Activated naive CD8-positive, alpha-beta T cell treated with anti-CD3 and anti-CD28 coated beads for 36 hours (primary cell): ENCODE results near the gene RTL1. TPM values are rescaled to one million over a fixed set of nuclear protein-coding genes. Genes with fewer than 3 reads are reported as not detected.

ENCODE experiments used
- DNase-seq: peaks from one replicate; pipeline ENCODE4 v3.0.0; 2021
- H3K27ac Mint-ChIP-seq: one replicate; pipeline ENCODE4 v1.8.0; 2022; ENCODE audit warnings: mild to moderate bottlenecking, moderate library complexity, mixed read lengths
- H3K27me3 Mint-ChIP-seq: one replicate; pipeline ENCODE4 v1.8.0; 2022; ENCODE audit warnings: mild to moderate bottlenecking, mixed read lengths
- H3K36me3 Mint-ChIP-seq: one replicate; pipeline ENCODE4 v1.8.0; 2021; ENCODE audit warnings: mild to moderate bottlenecking, mixed read lengths
- H3K4me1 Mint-ChIP-seq: one replicate; pipeline ENCODE4 v1.8.0; 2021; ENCODE audit warnings: mixed read lengths
- H3K4me3 Mint-ChIP-seq: one replicate; pipeline ENCODE4 v1.8.0; 2022; ENCODE audit warnings: mild to moderate bottlenecking, moderate library complexity, mixed read lengths
- H3K9me3 Mint-ChIP-seq: one replicate; pipeline ENCODE4 v1.8.0; 2022; ENCODE audit warnings: mixed read lengths
- total RNA-seq, 2 experiments: library from RNA; stranded (reverse); gene quantifications; one replicate each; pipeline ENCODE4 v1.2.3, GENCODE V29; 2021

RTL1 gene
- total RNA-seq, 2 experiments from 2014 or later: not detected

GRCh38 chr14:100857233-100857922 lies 46.1 kb downstream of the RTL1 start:
- Mint-ChIP-seq H3K4me3 (no peak overlapping the region), H3K4me1 (no peaks in the 10 kb centered on the region), H3K36me3 (no peaks in the 10 kb centered on the region), H3K27ac (no peak overlapping the region), H3K9me3 (no peaks in the 10 kb centered on the region), H3K27me3 (peaks cover 6% of the 10 kb centered on the region)
- no peak for DNase-seq

GRCh38 chr14:100856056-100856950 lies 47.2 kb downstream of the RTL1 start:
- Mint-ChIP-seq H3K27me3 (no peaks in the 10 kb centered on the region), H3K27ac (no peak overlapping the region), H3K4me3 (no peak overlapping the region), H3K4me1 (no peaks in the 10 kb centered on the region), H3K36me3 (no peaks in the 10 kb centered on the region), H3K9me3 (no peaks in the 10 kb centered on the region)
- no peak for DNase-seq

GRCh38 chr14:100855256-100855930 lies 48.1 kb downstream of the RTL1 start:
- Mint-ChIP-seq H3K4me3 (no peak overlapping the region), H3K27ac (no peak overlapping the region), H3K4me1 (no peaks in the 10 kb centered on the region), H3K27me3 (no peaks in the 10 kb centered on the region), H3K36me3 (no peaks in the 10 kb centered on the region), H3K9me3 (no peaks in the 10 kb centered on the region)
- DNase-seq: no peak

GRCh38 chr14:100854435-100854834 lies 49.1 kb downstream of the RTL1 start:
- H3K4me1 Mint-ChIP-seq: no peaks in the 10 kb centered on the region
- no peaks in the 10 kb centered on the region for H3K9me3 Mint-ChIP-seq
- DNase-seq: no peak
- no peak overlapping the region for H3K27ac Mint-ChIP-seq
- H3K36me3 Mint-ChIP-seq: no peaks in the 10 kb centered on the region
- H3K4me3 Mint-ChIP-seq: no peak overlapping the region
- no peaks in the 10 kb centered on the region for H3K27me3 Mint-ChIP-seq

DNA sequence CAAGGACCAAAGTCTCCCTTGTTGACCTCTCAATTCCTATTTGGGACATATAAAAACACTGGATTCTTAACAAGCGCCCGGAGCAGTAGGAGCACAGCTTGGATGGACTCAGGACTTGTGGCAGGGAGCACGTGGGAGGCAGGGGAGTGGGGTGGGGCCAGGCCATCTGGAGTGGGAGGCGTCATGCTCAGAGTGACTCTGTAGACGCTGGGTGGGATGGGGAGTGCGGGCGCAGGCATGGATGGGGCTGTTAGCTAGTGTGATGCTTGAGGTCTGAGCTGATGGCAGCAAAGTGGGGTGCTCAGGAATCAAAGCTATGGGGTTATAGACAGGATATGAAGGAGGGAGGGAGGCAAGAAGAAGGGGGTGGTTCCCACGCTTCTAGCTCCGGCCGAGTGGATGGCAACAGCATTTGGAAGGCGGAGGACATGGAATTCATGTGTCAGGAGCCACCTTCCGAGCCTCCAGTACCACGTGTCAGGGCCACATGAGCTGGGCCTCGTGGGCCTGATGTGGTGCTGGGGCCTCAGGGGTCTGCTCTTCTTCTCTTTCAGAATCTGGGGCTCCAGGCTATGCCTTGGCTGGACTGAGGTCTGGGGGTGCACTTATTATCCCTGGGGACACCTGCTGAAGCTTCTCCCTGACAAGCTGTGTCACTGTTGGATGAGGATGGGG lies 51.4 kb downstream of the RTL1 start:
- no peaks in the 10 kb centered on the region for H3K4me1 Mint-ChIP-seq
- no peak overlapping the region for H3K27ac Mint-ChIP-seq
- H3K36me3 Mint-ChIP-seq: no peaks in the 10 kb centered on the region
- H3K9me3 Mint-ChIP-seq: no peaks in the 10 kb centered on the region
- H3K4me3 Mint-ChIP-seq: no peak overlapping the region
- DNase-seq: no peak
- H3K27me3 Mint-ChIP-seq: no peaks in the 10 kb centered on the region

- Mint-ChIP-seq H3K4me1 (no peaks in the 10 kb centered on the region), H3K27me3 (no peaks in the 10 kb centered on the region), H3K36me3 (no peaks in the 10 kb centered on the region), H3K9me3 (no peaks in the 10 kb centered on the region), H3K27ac (no peak overlapping the region), H3K4me3 (no peak overlapping the region)
- DNase-seq: no peak
These were observed 52.0 kb downstream of the RTL1 start for GRCh38 chr14:100851586-100851916.

DNA sequence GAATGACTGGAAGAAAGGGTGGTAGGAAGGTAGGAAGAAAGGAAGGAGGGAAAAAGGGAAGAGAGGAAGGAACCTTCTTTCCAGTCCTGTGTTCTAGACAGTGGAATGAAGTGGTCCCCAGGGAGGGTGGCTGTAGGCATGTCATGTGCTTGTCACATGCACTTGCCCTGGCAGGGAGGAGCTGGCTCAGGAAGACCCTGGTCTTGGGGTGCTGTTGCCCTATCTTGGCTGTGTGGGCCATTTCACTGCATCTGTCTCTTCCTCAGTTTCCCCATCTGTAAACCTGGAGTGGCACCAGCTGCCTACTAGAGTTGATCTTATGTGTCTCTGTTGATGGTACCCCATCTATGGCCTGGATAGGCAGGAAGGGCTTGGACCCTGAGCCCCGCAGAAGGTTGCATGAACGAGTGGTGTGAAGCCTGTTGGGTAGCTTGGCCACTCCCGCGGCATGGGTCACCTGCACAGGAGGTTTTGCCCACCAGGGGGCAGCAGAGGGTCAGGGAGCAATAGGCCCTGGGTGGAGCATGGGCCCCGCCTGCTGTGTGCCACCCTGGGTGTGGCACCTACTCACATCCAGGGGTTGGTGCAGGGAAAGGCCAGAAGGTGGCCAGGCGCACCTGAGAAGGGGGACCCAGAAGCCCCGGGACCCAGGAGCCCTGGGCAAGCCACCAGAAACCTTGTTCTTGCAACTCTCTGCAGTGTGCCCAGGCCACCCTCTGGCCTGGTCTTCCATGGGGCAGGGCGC lies 52.5 kb downstream of the RTL1 start:
- no peak overlapping the region for H3K27ac Mint-ChIP-seq
- no peak overlapping the region for H3K4me3 Mint-ChIP-seq
- H3K4me1 Mint-ChIP-seq: no peaks in the 10 kb centered on the region
- no peaks in the 10 kb centered on the region for H3K36me3 Mint-ChIP-seq
- H3K27me3 Mint-ChIP-seq: no peaks in the 10 kb centered on the region
- peak; percentile 75 for DNase-seq
- H3K9me3 Mint-ChIP-seq: no peaks in the 10 kb centered on the region

DNA sequence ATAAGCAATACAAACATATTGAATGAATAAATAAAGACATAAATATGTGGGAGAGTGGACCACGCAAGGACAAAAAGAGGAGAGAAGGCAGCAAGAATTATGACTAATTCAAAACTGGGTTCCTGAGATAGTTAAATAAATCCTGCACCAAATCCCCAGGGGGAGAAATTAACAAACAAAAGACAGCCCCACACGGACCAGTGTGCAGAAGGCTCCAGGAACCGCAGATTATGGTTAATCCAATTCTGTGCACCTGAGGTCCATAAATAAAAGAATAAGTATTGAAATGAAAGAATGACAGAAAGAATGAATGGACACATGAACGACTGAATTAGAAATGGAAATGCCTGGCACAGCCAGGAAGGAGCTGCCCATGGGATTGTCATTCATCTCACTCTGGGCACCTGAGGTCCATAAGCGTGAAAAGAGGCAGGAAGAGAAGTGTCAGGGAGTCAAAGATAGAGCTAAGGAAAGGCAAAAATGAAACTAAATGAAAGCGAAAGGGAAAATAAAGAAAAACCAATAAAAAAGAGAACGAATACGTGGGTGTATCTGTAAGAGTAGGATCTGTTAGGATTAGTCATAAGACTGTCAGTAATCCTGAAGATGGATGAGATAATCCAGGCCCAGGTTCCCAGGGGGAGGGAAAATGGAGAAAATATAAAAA lies 54.3 kb downstream of the RTL1 start:
- no peaks in the 10 kb centered on the region for H3K9me3 Mint-ChIP-seq
- H3K4me3 Mint-ChIP-seq: no peak overlapping the region
- H3K36me3 Mint-ChIP-seq: no peaks in the 10 kb centered on the region
- no peaks in the 10 kb centered on the region for H3K27me3 Mint-ChIP-seq
- DNase-seq: no peak
- H3K4me1 Mint-ChIP-seq: peaks cover 3% of the 10 kb centered on the region
- no peak overlapping the region for H3K27ac Mint-ChIP-seq

- no peak for DNase-seq
- Mint-ChIP-seq H3K27me3 (no peaks in the 10 kb centered on the region), H3K36me3 (no peaks in the 10 kb centered on the region), H3K9me3 (no peaks in the 10 kb centered on the region), H3K4me1 (peaks cover 7% of the 10 kb centered on the region), H3K27ac (no peak overlapping the region), H3K4me3 (no peak overlapping the region)
These were observed 57.1 kb downstream of the RTL1 start for GRCh38 chr14:100846309-100846859.

DNA sequence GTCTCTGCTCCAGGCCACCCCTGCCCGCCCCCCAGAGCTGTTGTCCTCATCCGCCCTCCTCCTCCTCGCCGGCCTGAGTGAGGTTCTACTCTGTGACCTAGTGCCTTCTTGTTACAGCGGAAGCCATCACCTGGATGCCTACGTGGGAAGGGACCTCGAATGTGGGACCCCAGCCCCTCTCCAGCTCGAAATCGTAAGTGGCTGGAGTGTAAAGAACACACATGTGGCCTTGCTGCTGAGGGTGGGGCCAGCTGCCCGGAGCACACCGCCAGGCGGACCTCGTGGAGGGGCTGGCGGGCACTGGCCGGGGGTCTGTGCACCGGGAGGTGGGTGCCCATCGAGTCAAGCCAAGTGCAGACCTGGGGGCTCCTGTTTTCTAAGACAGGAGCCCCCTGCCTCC lies 58.2 kb downstream of the RTL1 start:
- Mint-ChIP-seq H3K27me3 (no peaks in the 10 kb centered on the region), H3K4me1 (peaks cover 7% of the 10 kb centered on the region), H3K27ac (no peak overlapping the region), H3K36me3 (no peaks in the 10 kb centered on the region), H3K9me3 (no peaks in the 10 kb centered on the region), H3K4me3 (no peak overlapping the region)
- no peak for DNase-seq

GRCh38 chr14:100844846-100845245 lies 58.7 kb downstream of the RTL1 start:
- no peaks in the 10 kb centered on the region for H3K27me3 Mint-ChIP-seq
- no peaks in the 10 kb centered on the region for H3K36me3 Mint-ChIP-seq
- no peak overlapping the region for H3K4me3 Mint-ChIP-seq
- H3K9me3 Mint-ChIP-seq: no peaks in the 10 kb centered on the region
- DNase-seq: no peak
- peaks cover 7% of the 10 kb centered on the region for H3K4me1 Mint-ChIP-seq
- no peak overlapping the region for H3K27ac Mint-ChIP-seq

GRCh38 chr14:100844421-100844820 lies 59.1 kb downstream of the RTL1 start:
- H3K4me3 Mint-ChIP-seq: no peak overlapping the region
- H3K9me3 Mint-ChIP-seq: no peaks in the 10 kb centered on the region
- H3K27me3 Mint-ChIP-seq: no peaks in the 10 kb centered on the region
- H3K4me1 Mint-ChIP-seq: peaks cover 7% of the 10 kb centered on the region
- no peaks in the 10 kb centered on the region for H3K36me3 Mint-ChIP-seq
- no peak for DNase-seq
- H3K27ac Mint-ChIP-seq: no peak overlapping the region

GRCh38 chr14:100844082-100844408 lies 59.5 kb downstream of the RTL1 start:
- H3K36me3 Mint-ChIP-seq: no peaks in the 10 kb centered on the region
- peak; percentile 11 for DNase-seq

DNA sequence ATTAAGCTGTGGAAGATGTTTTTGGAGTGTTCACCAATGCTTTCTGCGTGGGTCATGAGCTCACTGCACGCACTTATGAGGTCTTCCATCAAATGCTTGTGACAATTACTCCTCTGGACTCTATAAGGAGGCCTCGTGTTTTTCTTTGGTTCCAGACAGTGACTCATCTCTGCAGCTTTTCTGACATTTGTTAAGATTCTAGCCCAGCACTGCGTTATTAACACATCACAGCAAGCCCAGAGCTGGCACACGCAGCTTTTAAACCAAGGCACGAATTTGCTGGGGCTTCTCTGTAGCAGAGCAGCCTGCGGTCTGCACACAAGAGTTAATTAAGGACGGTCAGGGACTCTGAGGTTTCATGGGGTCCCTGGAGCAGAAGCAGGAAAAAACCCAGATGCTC lies 60.7 kb downstream of the RTL1 start:
- no peaks in the 10 kb centered on the region for H3K36me3 Mint-ChIP-seq
- no peaks in the 10 kb centered on the region for H3K9me3 Mint-ChIP-seq
- peaks cover 7% of the 10 kb centered on the region for H3K4me1 Mint-ChIP-seq
- no peaks in the 10 kb centered on the region for H3K27me3 Mint-ChIP-seq
- no peak overlapping the region for H3K4me3 Mint-ChIP-seq
- H3K27ac Mint-ChIP-seq: no peak overlapping the region
- DNase-seq: no peak

More at GRCh38 chr14:100844082-100844408, 59.5 kb downstream of the RTL1 start:
- Mint-ChIP-seq H3K4me1 (peaks cover 7% of the 10 kb centered on the region), H3K27me3 (no peaks in the 10 kb centered on the region), H3K9me3 (no peaks in the 10 kb centered on the region), H3K27ac (no peak overlapping the region), H3K4me3 (no peak overlapping the region)
